T-helper 1 cell treated with Interleukin-12 subunit alpha and Interleukin-12 subunit beta and Interleukin-4 antibody, amounts not matched to agents 30 μg/mL and 1 μg/mL, for 36 hours (primary cell): ENCODE data around the gene SPOP.
"Not testable (repeated sequence)": the region's sequence is repeated elsewhere in the genome, so short reads cannot be mapped to it uniquely, and the experiment has no call there.

Source experiments
- H3K27ac Mint-ChIP-seq: one replicate; pipeline ENCODE4 v1.8.0; 2021; ENCODE audit warnings: mild to moderate bottlenecking, mixed read lengths
- H3K27me3 Mint-ChIP-seq: one replicate; pipeline ENCODE4 v1.8.0; 2021; ENCODE audit warnings: low read depth, mixed read lengths
- H3K36me3 Mint-ChIP-seq: one replicate; pipeline ENCODE4 v1.8.0; 2021; ENCODE audit warnings: low read depth, mixed read lengths
- H3K4me1 Mint-ChIP-seq: one replicate; pipeline ENCODE4 v1.8.0; 2021; ENCODE audit warnings: low read depth, mixed read lengths
- H3K4me3 Mint-ChIP-seq: one replicate; pipeline ENCODE4 v1.8.0; 2021; ENCODE audit warnings: mild to moderate bottlenecking, moderate library complexity, mixed read lengths
- H3K9me3 Mint-ChIP-seq: one replicate; pipeline ENCODE4 v1.8.0; 2021; ENCODE audit warnings: mixed read lengths

SPOP gene

DNA sequence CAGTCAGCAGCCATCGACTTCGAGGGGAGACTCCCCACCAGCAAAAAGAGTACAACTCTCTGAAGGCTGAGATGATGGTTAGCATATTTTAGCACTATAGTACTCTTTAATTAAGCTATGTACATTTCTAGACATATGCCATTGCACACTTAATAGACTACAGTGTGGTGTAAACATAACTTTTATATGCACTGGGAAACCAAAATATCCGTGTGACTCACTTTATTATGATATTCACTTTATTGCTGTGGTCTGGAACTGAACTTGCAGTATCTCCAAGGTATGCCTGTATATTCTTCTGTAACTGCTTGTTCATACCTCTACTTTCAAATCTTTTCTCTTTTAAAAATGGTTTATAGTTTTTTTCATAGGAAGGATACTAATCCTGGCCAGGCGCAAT is 113.3 kb downstream of the SPOP start:
- H3K27ac Mint-ChIP-seq: no peak overlapping the region
- H3K27me3 Mint-ChIP-seq: peaks cover 22% of the 10 kb centered on the region
- no peak overlapping the region for H3K4me3 Mint-ChIP-seq
- H3K36me3 Mint-ChIP-seq: no peaks in the 10 kb centered on the region
- no peaks in the 10 kb centered on the region for H3K9me3 Mint-ChIP-seq
- peaks cover 18% of the 10 kb centered on the region for H3K4me1 Mint-ChIP-seq

GRCh38 chr17:49557312-49558024 is 120.4 kb downstream of the SPOP start:
- no peak overlapping the region for H3K27ac Mint-ChIP-seq
- H3K4me3 Mint-ChIP-seq: no peak overlapping the region
- H3K9me3 Mint-ChIP-seq: no peaks in the 10 kb centered on the region
- no peaks in the 10 kb centered on the region for H3K36me3 Mint-ChIP-seq
- H3K27me3 Mint-ChIP-seq: peaks cover 14% of the 10 kb centered on the region
- peaks cover 5% of the 10 kb centered on the region for H3K4me1 Mint-ChIP-seq

DNA sequence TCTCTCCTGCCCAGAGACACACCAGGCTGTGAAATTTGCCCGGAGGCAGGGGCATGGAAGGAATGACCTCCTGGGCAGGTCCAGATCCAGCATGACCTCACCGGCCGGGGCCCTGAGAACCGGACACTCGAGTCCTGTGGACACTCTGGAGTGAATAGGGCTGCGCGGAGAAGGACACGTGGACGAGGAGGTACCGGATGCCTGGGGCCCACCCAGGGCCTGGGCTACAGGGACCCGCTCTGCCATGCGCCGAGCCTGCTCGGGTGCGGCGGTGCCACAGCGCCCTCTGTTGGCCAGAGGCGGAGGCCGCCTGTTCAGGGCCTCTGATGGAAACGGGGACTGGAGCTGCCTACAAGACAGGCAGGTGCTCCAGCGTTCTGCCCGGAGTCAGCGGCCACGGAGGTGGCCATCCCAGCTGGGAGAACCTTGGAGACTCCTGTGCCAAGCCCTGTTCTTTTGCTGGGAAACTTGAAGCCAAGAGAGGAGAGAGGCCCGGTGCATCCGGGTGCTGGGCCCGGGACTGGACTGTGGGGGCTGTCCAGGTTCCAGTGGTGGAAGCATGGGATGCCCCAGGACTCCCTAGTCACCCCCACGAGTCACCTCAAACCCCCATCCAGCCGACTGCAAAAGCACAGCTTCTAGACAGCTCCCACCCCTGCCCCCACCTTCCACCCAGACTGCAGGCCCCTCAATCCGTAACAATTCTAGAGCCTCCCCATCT is 121.5 kb downstream of the SPOP start:
- Mint-ChIP-seq H3K27ac (no peak overlapping the region), H3K4me3 (no peak overlapping the region), H3K9me3 (no peaks in the 10 kb centered on the region), H3K27me3 (peaks cover 12% of the 10 kb centered on the region), H3K4me1 (peaks cover 5% of the 10 kb centered on the region), H3K36me3 (no peaks in the 10 kb centered on the region)

DNA sequence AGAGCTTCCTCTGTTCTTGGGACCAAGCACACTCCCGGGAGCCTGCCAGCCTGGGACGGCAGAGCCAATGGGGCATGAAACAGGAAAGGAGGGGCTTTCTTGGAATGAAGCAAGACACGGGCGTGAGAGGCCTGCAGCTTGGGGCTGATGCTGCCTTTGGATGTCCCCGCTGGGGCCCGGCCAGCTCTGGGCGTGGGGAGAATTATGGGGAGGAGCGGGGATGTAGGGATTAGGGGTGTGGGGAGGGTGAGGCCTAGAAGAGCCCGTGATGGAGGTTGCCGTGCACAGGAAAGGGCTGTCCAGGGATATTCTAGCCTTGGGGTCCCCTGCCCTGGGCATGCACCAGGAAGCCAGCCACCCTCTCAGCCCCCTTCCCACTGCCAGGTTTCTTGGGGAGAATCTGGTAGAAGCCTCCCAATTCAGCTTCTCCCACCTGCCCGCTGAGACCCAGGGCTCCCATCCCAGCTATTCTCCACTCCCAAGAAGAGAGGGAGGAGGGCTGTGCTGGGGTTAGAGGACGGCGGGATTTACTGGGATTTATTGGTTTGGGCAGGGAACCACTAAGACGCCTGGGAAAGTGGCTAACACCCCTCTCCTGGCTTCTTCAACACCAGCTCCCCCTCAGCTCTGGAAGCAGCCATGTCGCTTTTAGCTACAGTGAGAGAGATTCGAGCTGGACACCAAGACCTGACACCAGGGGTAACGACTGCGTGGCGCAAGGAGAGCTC is 122.2 kb downstream of the SPOP start:
- H3K36me3 Mint-ChIP-seq: no peaks in the 10 kb centered on the region
- peaks cover 12% of the 10 kb centered on the region for H3K27me3 Mint-ChIP-seq
- no peak overlapping the region for H3K27ac Mint-ChIP-seq
- H3K4me1 Mint-ChIP-seq: peaks cover 5% of the 10 kb centered on the region
- no peak overlapping the region for H3K4me3 Mint-ChIP-seq
- no peaks in the 10 kb centered on the region for H3K9me3 Mint-ChIP-seq

DNA sequence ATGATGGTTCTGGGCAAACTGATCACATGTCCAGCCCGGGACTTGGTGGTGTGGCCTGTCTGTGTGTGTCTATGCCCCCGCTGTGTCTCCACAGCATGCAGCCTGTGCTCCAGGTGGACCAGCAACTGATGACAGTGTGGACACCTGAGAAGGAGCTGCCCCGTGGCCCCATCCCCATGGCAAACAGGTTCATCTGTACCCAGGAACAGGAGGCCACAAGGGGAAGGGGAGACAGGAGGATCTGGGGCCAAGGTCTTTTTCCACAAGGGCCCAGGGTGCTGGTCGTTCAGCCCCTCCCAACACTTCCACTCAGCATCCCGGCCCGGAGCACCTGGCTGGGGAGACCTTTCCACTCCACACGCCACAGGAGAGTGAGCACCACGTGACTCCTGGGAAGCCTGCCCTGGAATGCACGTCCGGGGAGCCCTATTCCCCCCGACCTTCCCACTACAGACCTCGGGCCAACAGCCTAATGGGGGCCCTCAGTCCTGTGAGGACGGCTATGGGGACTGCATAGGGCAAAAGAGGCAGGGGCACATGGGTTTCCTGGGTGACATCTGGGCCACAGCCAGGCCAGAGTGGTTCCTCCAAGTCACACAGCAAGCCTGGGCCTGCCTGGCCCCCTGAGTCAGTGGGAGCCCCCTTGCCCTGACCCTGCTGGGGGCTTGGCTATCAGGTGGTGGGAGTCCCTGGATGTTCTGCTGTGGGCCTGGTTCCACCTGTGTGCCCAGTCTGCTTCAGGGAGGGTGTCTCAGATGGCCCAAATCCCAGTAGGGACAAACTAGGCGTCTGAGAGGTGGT is 123.0 kb downstream of the SPOP start:
- Mint-ChIP-seq H3K36me3 (no peaks in the 10 kb centered on the region), H3K27ac (no peak overlapping the region), H3K4me1 (peaks cover 5% of the 10 kb centered on the region), H3K4me3 (no peak overlapping the region), H3K27me3 (peaks cover 12% of the 10 kb centered on the region), H3K9me3 (no peaks in the 10 kb centered on the region)

GRCh38 chr17:49553676-49554335 is 124.1 kb downstream of the SPOP start:
- H3K27ac Mint-ChIP-seq: no peak overlapping the region

GRCh38 chr17:49552070-49552751 is 125.7 kb downstream of the SPOP start:
- H3K27me3 Mint-ChIP-seq: no peaks in the 10 kb centered on the region
- H3K36me3 Mint-ChIP-seq: no peaks in the 10 kb centered on the region
- H3K4me1 Mint-ChIP-seq: peaks cover 2% of the 10 kb centered on the region
- no peaks in the 10 kb centered on the region for H3K9me3 Mint-ChIP-seq
- no peak overlapping the region for H3K4me3 Mint-ChIP-seq
- no peak overlapping the region for H3K27ac Mint-ChIP-seq

More at GRCh38 chr17:49553676-49554335, 124.1 kb downstream of the SPOP start:
- peaks cover 5% of the 10 kb centered on the region for H3K4me1 Mint-ChIP-seq
- H3K9me3 Mint-ChIP-seq: no peaks in the 10 kb centered on the region
- H3K27me3 Mint-ChIP-seq: peaks cover 9% of the 10 kb centered on the region
- H3K36me3 Mint-ChIP-seq: no peaks in the 10 kb centered on the region
- no peak overlapping the region for H3K4me3 Mint-ChIP-seq

DNA sequence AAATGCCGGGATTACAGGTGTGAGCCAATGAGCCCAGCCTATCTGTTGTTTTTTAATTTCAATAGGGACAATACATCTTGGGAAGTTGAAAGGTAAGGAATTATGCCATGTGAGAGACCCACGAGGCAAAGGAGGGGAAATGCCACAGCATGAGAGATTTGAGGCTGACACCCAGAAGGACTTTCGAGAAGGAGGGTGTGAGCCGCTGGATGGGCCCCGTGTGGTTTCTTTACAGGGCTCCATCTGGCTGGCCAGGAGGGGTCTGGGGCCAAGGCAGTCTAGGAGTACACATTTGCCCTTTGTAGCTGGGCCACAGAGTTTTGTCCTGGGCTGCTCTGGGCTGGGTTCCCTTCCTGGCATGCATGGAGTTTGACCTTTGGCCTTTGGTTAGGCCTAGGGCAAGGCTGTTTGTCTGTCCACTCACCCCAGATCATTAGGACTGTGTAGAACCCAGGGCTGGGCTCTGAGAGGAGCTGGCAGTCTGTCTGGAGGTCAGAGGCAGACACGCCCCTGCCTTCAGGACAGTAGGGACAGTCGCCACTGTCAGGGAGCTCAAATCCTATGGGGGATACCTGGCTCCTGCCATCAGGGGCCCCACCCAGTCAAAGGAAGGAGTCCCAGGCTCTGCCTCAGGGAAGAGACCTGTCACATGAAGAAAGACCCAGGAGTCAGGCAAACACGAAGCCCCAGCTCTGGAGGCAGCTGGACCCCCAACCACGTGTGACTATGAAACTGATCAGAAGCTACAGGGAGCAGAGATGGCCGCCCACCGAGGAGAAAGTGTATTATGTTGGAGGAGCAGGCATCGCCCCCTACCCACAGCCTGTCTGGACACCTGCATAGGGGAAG is 126.5 kb downstream of the SPOP start:
- H3K4me3 Mint-ChIP-seq: no peak overlapping the region
- H3K27me3 Mint-ChIP-seq: no peaks in the 10 kb centered on the region
- no peaks in the 10 kb centered on the region for H3K9me3 Mint-ChIP-seq
- H3K36me3 Mint-ChIP-seq: no peaks in the 10 kb centered on the region
- H3K4me1 Mint-ChIP-seq: peaks cover 1% of the 10 kb centered on the region
- no peak overlapping the region for H3K27ac Mint-ChIP-seq

- not testable (repeated sequence) for H3K27ac Mint-ChIP-seq, H3K4me3 Mint-ChIP-seq, H3K4me1 Mint-ChIP-seq, H3K9me3 Mint-ChIP-seq, H3K36me3 Mint-ChIP-seq, H3K27me3 Mint-ChIP-seq
These were observed 127.1 kb downstream of the SPOP start for GRCh38 chr17:49550764-49551163.

DNA sequence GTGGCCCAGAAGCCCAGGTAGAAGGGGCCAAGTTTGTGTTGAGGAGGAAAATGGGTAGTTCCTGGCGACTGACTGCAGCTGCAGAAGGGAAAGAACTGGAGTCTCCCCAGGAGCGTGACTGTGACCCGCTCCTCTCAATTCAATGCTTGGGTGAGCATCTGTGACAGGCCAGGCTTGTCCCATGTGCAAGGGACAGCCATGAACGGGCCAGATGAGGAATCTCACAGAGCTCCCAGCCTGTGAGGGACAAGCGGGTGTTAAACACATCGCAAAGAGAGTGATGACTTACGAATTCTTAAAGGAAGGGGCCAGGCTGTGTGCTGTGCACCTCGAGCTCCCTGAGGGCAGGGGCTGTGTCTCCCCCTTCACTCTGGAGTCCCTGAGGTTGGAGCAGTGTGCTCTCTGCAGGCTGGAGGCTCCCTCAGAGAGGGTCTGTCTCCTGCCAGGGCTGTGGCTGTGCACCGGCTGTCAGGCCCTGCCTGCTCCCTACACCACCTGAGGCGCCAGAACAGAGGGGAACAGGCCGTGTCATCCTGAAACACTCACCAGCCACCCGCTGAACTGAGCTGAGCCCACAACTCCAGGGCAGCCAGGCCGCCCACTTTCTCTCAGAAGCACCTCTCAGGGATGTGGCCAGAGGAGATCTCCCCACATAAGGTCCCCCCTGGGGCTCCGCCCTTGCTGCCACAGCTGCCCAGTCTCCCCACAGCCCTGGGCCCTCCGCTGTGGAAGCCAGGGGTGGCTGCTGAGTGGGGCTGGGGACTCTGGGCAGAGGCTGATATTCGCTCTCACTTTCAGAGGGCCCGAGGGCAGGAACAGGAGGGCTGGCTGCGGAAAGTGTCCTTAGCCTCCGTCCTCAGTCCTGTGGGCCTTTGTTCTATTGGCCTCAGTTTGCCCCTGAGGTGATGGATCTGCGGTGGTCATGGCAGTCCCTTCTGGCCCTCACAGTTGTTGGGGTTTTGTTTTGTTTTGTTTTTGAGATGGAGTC is 127.9 kb downstream of the SPOP start:
- Mint-ChIP-seq H3K4me3 (no peak overlapping the region), H3K36me3 (no peaks in the 10 kb centered on the region), H3K27me3 (no peaks in the 10 kb centered on the region), H3K27ac (no peak overlapping the region), H3K9me3 (no peaks in the 10 kb centered on the region), H3K4me1 (no peaks in the 10 kb centered on the region)

DNA sequence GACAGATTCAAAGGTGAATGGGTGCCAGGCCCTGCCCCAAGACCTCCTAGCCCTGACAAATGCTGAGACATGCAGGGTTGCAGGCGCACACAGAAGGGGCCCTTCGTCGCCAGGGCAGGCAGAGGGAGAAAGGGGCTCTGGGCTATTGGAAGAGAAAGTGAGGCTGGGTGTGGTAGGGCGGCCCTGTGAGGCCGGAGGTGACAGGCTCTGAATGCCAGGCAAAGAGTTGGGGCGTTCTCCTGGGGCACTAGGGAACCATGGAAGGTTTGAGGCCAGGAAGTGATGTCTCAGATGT is 128.6 kb downstream of the SPOP start:
- no peaks in the 10 kb centered on the region for H3K36me3 Mint-ChIP-seq
- no peaks in the 10 kb centered on the region for H3K4me1 Mint-ChIP-seq
- H3K4me3 Mint-ChIP-seq: no peak overlapping the region
- H3K27me3 Mint-ChIP-seq: no peaks in the 10 kb centered on the region
- no peak overlapping the region for H3K27ac Mint-ChIP-seq
- peaks cover under 1% of the 10 kb centered on the region for H3K9me3 Mint-ChIP-seq
